ENCODE data around the gene ATP6V1B1. TPM values are rescaled to one million over a fixed set of nuclear protein-coding genes. Genes with fewer than 3 reads are reported as not detected.

The ATP6V1B1 gene
- total RNA-seq, 1 experiment from 2014 or later = 7.8 TPM

DNA sequence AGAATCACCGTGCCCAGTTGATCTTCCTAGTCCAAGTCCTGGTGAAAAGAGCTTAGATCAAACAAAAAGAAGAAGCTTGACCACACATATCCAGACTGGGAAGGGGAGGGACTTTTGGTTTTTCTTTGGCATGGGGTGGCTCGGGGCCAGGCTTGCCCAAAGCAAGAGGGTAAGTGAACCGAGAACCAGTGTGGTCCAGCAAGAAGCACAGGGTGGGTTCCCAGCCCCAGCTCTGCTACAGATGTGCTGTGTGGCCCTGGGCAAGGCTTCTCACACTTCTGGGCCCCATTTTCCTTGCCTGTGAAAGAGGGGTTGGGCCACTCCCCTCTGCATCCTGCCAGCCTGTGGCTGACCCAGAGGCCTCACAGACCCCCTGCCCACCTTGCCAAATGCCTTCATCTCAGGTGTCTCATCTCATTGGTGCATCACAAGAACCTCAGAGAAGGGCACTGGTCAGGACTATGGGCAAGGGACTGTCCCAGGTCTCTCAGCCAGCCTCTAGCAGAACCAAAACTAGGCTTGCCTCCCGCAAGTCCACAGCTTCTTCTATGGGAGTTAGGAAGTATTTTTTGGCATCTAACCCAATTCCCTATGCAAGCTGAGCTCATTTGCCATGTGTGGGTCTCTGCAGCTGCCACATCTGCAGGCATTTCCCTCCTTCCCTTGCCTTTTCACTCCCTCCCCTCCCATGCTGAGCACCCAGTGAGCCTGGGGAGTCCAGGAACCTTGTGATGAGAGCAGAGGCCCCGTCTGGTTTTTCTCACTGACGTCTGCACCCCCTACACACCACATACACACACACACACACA lies 6.9 kb downstream of the ATP6V1B1 start:
- H3K9me2 ChIP-seq (ENCODE audit: insufficient read depth) = no peaks in the 10 kb centered on the region
- no peak overlapping the region for H3K27ac ChIP-seq
- H3K79me2 ChIP-seq (ENCODE audit: low read depth) = no peaks in the 10 kb centered on the region
- no peak overlapping the region for H2AFZ ChIP-seq
- no peaks in the 10 kb centered on the region; the same call in 1 of the 2 replicates for H3F3A ChIP-seq (ENCODE audit: insufficient read depth, low read depth)
- no peaks in the 10 kb centered on the region for H3K36me3 ChIP-seq (ENCODE audit: low read depth)
- CTCF ChIA-PET = no interaction called here
- H3K27me3 ChIP-seq (ENCODE audit: insufficient read depth, low read depth) = no peaks in the 10 kb centered on the region
- DNase-seq = no peak
- POLR2A ChIA-PET (ENCODE audit: unreplicated experiment) = no interaction called here
- TF ChIP-seq, protein P1, sequence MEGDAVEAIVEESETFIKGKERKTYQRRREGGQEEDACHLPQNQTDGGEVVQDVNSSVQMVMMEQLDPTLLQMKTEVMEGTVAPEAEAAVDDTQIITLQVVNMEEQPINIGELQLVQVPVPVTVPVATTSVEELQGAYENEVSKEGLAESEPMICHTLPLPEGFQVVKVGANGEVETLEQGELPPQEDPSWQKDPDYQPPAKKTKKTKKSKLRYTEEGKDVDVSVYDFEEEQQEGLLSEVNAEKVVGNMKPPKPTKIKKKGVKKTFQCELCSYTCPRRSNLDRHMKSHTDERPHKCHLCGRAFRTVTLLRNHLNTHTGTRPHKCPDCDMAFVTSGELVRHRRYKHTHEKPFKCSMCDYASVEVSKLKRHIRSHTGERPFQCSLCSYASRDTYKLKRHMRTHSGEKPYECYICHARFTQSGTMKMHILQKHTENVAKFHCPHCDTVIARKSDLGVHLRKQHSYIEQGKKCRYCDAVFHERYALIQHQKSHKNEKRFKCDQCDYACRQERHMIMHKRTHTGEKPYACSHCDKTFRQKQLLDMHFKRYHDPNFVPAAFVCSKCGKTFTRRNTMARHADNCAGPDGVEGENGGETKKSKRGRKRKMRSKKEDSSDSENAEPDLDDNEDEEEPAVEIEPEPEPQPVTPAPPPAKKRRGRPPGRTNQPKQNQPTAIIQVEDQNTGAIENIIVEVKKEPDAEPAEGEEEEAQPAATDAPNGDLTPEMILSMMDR (conservative IDR thresholded peaks at IDR 0.05) = no peak
- no peak for TF ChIP-seq EZH2 (IDR thresholded peaks at IDR 0.05; ENCODE audit: low read depth)
- H3K4me2 ChIP-seq = no peak overlapping the region
- H3K9me3 ChIP-seq (ENCODE audit: insufficient read depth, low read depth) = no peaks in the 10 kb centered on the region
- no peak overlapping the region for H3K4me3 ChIP-seq
- BruUV-seq (replicated peaks) = no TSS peak
- H4K20me1 ChIP-seq (ENCODE audit: insufficient read depth) = no peaks in the 10 kb centered on the region
- intact Hi-C loops (cut with micrococcal nuclease; ENCODE audit: unreplicated experiment) = no loop called here
- peaks cover 17% of the 10 kb centered on the region for H3K4me1 ChIP-seq (replicated peaks; ENCODE audit: insufficient read depth)

DNA sequence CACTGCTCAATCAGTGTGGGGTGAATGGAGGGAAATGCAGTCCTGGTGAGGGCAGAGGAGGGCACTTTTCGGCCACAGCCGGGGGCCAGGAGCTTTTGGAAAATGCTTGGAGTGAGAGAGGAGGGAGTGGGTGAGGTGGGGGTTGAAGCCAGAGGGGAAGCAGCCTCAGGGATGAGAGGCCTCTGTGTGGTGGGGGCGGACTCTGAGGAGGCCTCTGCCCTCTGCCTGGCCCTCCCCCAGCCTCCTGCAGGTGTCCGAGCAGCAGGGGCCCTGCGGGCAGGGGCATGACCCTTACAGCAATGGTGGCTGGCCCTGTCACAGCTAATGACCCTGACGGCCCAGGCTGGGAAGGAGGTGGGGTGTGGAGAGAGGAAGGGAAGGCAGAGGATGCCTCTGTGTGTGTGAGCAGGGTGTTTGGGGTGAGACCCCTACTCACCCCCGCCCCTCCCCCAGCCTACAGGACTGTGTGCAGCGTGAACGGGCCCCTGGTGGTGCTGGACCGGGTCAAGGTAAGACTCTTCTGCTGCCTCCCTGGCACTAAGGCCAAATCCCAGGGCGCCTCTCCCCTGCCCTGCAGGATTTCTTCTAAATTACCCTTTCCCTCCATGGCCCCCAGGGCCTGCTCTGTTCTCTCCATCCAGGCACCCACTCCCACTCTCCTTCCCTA lies 7.6 kb downstream of the ATP6V1B1 start:
- no peak overlapping the region for H3K4me2 ChIP-seq
- BruUV-seq (replicated peaks) = no TSS peak
- H3F3A ChIP-seq (ENCODE audit: insufficient read depth, low read depth) = no peaks in the 10 kb centered on the region; the same call in 1 of the 2 replicates
- TF ChIP-seq EZH2 (IDR thresholded peaks at IDR 0.05; ENCODE audit: low read depth) = no peak
- TF ChIP-seq, protein P1 (conservative IDR thresholded peaks at IDR 0.05) = no peak
- H4K20me1 ChIP-seq (ENCODE audit: insufficient read depth) = no peaks in the 10 kb centered on the region
- H3K9me2 ChIP-seq (ENCODE audit: insufficient read depth) = no peaks in the 10 kb centered on the region
- intact Hi-C loops (cut with micrococcal nuclease; ENCODE audit: unreplicated experiment) = no loop called here
- ChIA-PET POLR2A (ENCODE audit: unreplicated experiment) (no interaction called here), CTCF (interaction anchor here (0.6 kb wide), 1 partner anchor 518 kb away, joined by 4 read pairs; no protein-coding TSS in a partner anchor)
- no peak overlapping the region for H3K27ac ChIP-seq
- H3K4me3 ChIP-seq = no peak overlapping the region
- no peak for DNase-seq
- peaks cover 10% of the 10 kb centered on the region; the same call in 1 of the 2 replicates for H3K4me1 ChIP-seq (replicated peaks; ENCODE audit: insufficient read depth)
- H3K36me3 ChIP-seq (ENCODE audit: low read depth) = no peaks in the 10 kb centered on the region
- H3K9me3 ChIP-seq (ENCODE audit: insufficient read depth, low read depth) = no peaks in the 10 kb centered on the region
- H2AFZ ChIP-seq = no peak overlapping the region
- no peaks in the 10 kb centered on the region for H3K79me2 ChIP-seq (ENCODE audit: low read depth)
- H3K27me3 ChIP-seq (ENCODE audit: insufficient read depth, low read depth) = no peaks in the 10 kb centered on the region

DNA sequence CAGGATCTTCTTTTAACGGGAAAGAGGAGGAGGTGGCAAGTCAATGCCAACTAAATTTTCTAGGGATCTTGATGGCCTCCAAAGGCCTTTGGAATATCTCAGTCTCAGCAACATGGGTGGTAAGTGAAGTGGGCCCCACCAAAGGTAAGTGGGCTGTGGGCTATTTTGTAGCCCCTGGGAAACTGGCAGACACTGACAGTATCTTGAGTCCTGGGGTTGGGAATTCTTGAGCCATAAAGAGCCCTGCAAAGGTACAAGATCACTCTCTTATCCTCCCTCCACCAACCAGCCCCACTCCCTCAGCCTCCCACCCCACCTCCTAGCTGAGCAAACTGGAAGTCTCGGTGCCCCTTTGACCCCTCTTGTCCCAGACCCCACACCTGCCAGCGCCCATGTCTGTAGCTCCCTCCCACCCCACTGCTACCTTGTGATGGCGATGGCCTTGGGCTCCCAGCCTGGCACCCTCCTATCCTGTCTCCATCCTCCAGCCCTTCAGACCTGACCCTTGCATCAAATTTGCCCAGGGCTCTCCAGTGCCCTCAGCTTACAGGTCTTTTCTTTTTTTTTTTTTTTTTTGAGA lies 8.5 kb downstream of the ATP6V1B1 start:
- intact Hi-C loops (cut with micrococcal nuclease; ENCODE audit: unreplicated experiment) = no loop called here
- Histone ChIP-seq H3K4me3 (no peak overlapping the region), H3K79me2 (ENCODE audit: low read depth) (no peaks in the 10 kb centered on the region), H4K20me1 (ENCODE audit: insufficient read depth) (no peaks in the 10 kb centered on the region), H3K9me3 (ENCODE audit: insufficient read depth, low read depth) (no peaks in the 10 kb centered on the region), H3F3A (ENCODE audit: insufficient read depth, low read depth) (no peaks in the 10 kb centered on the region; the same call in 1 of the 2 replicates), H3K4me2 (no peak overlapping the region), H3K9me2 (ENCODE audit: insufficient read depth) (no peaks in the 10 kb centered on the region), H2AFZ (no peak overlapping the region), H3K27me3 (ENCODE audit: insufficient read depth, low read depth) (no peaks in the 10 kb centered on the region), H3K36me3 (ENCODE audit: low read depth) (no peaks in the 10 kb centered on the region), H3K27ac (no peak overlapping the region), H3K4me1 (replicated peaks; ENCODE audit: insufficient read depth) (peaks cover 7% of the 10 kb centered on the region; the same call in 1 of the 2 replicates)
- no peak for TF ChIP-seq EZH2 (IDR thresholded peaks at IDR 0.05; ENCODE audit: low read depth)
- TF ChIP-seq, protein P1 (conservative IDR thresholded peaks at IDR 0.05) = no peak
- ChIA-PET CTCF (no interaction called here), POLR2A (ENCODE audit: unreplicated experiment) (no interaction called here)
- no TSS peak for BruUV-seq (replicated peaks)
- no peak for DNase-seq
